Calu3 (cell line): ENCODE data around the gene UGT2A1. TPM values are rescaled to one million over a fixed set of nuclear protein-coding genes. Genes with fewer than 3 reads are reported as not detected.

Experiments
- BruUV-seq: library from RNA; stranded (reverse); fragments of 400-500 nt; replicated peaks from 2 replicates; lab custom pipeline; 2021; lab: Mats Ljungman, UMichigan
- CTCF ChIA-PET: fragments of 300-600 bp; sonication (Branson Sonifier 250); formaldehyde crosslinking; loops from one replicate; lab custom pipeline; 2022; ENCODE audit warnings: antibody characterized with exemption; lab: Charles Lee
- DNase-seq: peaks from one replicate; pipeline ENCODE4 v3.0.0; 2022
- H3K27ac Mint-ChIP-seq: one replicate; pipeline ENCODE4 v1.8.0; 2022; ENCODE audit warnings: mixed read lengths; ENCODE audit not compliant: unreplicated experiment
- H3K27me3 Mint-ChIP-seq: one replicate; pipeline ENCODE4 v1.8.0; 2022; ENCODE audit warnings: mixed read lengths; ENCODE audit not compliant: unreplicated experiment
- H3K36me3 Mint-ChIP-seq: one replicate; pipeline ENCODE4 v1.8.0; 2022; ENCODE audit warnings: mild to moderate bottlenecking, moderate library complexity, mixed read lengths; ENCODE audit not compliant: insufficient read depth, unreplicated experiment
- H3K4me1 Mint-ChIP-seq: one replicate; pipeline ENCODE4 v1.8.0; 2022; ENCODE audit warnings: mild to moderate bottlenecking, low read depth, mixed read lengths; ENCODE audit not compliant: unreplicated experiment
- H3K4me3 Mint-ChIP-seq: one replicate; pipeline ENCODE4 v1.8.0; 2022; ENCODE audit warnings: mild to moderate bottlenecking, low read depth, moderate library complexity, mixed read lengths; ENCODE audit not compliant: unreplicated experiment
- H3K9me3 Mint-ChIP-seq: one replicate; pipeline ENCODE4 v1.8.0; 2022; ENCODE audit warnings: low read depth, mixed read lengths; ENCODE audit not compliant: unreplicated experiment
- CTCF ChIP-seq: fragments of 200-600 bp; IDR thresholded peaks from one replicate; pipeline ENCODE4 v1.8.0; 2022; ENCODE audit warnings: antibody characterized with exemption; ENCODE audit not compliant: unreplicated experiment
- intact Hi-C: fragments of 100-400 bp; cut with micrococcal nuclease; formaldehyde crosslinking; loops from one replicate; pipeline ENCODE4 v1.10.0; 2022; ENCODE audit not compliant: unreplicated experiment
- total RNA-seq: library from RNA; stranded (reverse); gene quantifications from 2 replicates; pipeline ENCODE4 v1.2.3, GENCODE V29; 2022

Gene UGT2A1
- total RNA-seq, 1 experiment from 2014 or later: not detected

GRCh38 chr4:69583543-69583942 is 69.5 kb downstream of the UGT2A1 start:
- no TSS peak for BruUV-seq
- TF ChIP-seq CTCF: no peak
- no peaks in the 10 kb centered on the region for H3K4me1 Mint-ChIP-seq
- intact Hi-C loops: no loop called here
- H3K9me3 Mint-ChIP-seq: no peaks in the 10 kb centered on the region
- DNase-seq: no peak
- CTCF ChIA-PET: no interaction called here
- H3K27me3 Mint-ChIP-seq: no peaks in the 10 kb centered on the region
- H3K4me3 Mint-ChIP-seq: no peak overlapping the region
- H3K27ac Mint-ChIP-seq: no peak overlapping the region
- no peaks in the 10 kb centered on the region for H3K36me3 Mint-ChIP-seq

GRCh38 chr4:69577245-69577644 is 75.8 kb downstream of the UGT2A1 start:
- no peak for TF ChIP-seq CTCF
- no peak overlapping the region for H3K4me3 Mint-ChIP-seq
- DNase-seq: no peak
- H3K27me3 Mint-ChIP-seq: no peaks in the 10 kb centered on the region
- CTCF ChIA-PET: no interaction called here
- no peaks in the 10 kb centered on the region for H3K36me3 Mint-ChIP-seq
- H3K9me3 Mint-ChIP-seq: no peaks in the 10 kb centered on the region
- no peak overlapping the region for H3K27ac Mint-ChIP-seq
- intact Hi-C loops: no loop called here
- BruUV-seq: no TSS peak
- H3K4me1 Mint-ChIP-seq: no peaks in the 10 kb centered on the region

- Mint-ChIP-seq H3K27ac (no peak overlapping the region), H3K4me1 (no peaks in the 10 kb centered on the region), H3K4me3 (no peak overlapping the region), H3K9me3 (no peaks in the 10 kb centered on the region), H3K36me3 (no peaks in the 10 kb centered on the region), H3K27me3 (no peaks in the 10 kb centered on the region)
- no peak for TF ChIP-seq CTCF
- no peak for DNase-seq
- CTCF ChIA-PET: no interaction called here
- intact Hi-C loops: no loop called here
- BruUV-seq: no TSS peak
These were observed 76.7 kb downstream of the UGT2A1 start for GRCh38 chr4:69576251-69576877.

GRCh38 chr4:69568787-69569186 is 84.3 kb downstream of the UGT2A1 start:
- TF ChIP-seq CTCF: no peak
- no TSS peak for BruUV-seq
- CTCF ChIA-PET: no interaction called here
- Mint-ChIP-seq H3K9me3 (no peaks in the 10 kb centered on the region), H3K27me3 (no peaks in the 10 kb centered on the region), H3K36me3 (no peaks in the 10 kb centered on the region), H3K4me3 (no peak overlapping the region), H3K4me1 (peaks cover 8% of the 10 kb centered on the region), H3K27ac (no peak overlapping the region)
- intact Hi-C loops: no loop called here
- no peak for DNase-seq
